Measurements from ENCODE around the gene MYLK4. TPM values are rescaled to one million over a fixed set of nuclear protein-coding genes. Genes with fewer than 3 reads are reported as not detected.
A peak's percentile ranks its signal among the peaks of the same experiment; 100 is the strongest.

Gene MYLK4
- total RNA-seq, 2 donors from 2014 or later, result 0.68 to 2.0 TPM

- H3K27ac ChIP-seq, result no peak overlapping the region
- no peak for DNase-seq (ENCODE audit: low spot score)
- no peaks in the 10 kb centered on the region for H3K9me3 ChIP-seq
- TF ChIP-seq CTCF (IDR thresholded peaks at IDR 0.05), result no peak
- H3K4me1 ChIP-seq (ENCODE audit: control insufficient read depth in 1 of 2, low read depth in 2 of 2), result peaks cover 4 to 44% of the 10 kb centered on the region in 2 donors
- H3K27me3 ChIP-seq (replicated peaks; ENCODE audit: insufficient read depth), result no peaks in the 10 kb centered on the region
- H3K36me3 ChIP-seq, result no peaks in the 10 kb centered on the region
- no peak overlapping the region for H3K4me3 ChIP-seq
- ATAC-seq (ENCODE audit: insufficient number of reproducible peaks, low FRiP score, low read depth), result no peak
Measured at GRCh38 chr6:2746557-2747061, 4.1 kb downstream of the MYLK4 start.

- Histone ChIP-seq H3K4me3 (no peak overlapping the region), H3K27ac (no peak overlapping the region), H3K9me3 (no peaks in the 10 kb centered on the region), H3K27me3 (replicated peaks; ENCODE audit: insufficient read depth) (no peaks in the 10 kb centered on the region), H3K4me1 (ENCODE audit: control insufficient read depth in 1 of 2, low read depth in 2 of 2) (peaks cover 4 to 58% of the 10 kb centered on the region in 2 donors), H3K36me3 (no peaks in the 10 kb centered on the region)
- DNase-seq (ENCODE audit: low spot score) (no peak), ATAC-seq (ENCODE audit: insufficient number of reproducible peaks, low FRiP score, low read depth) (no peak)
- no peak for TF ChIP-seq CTCF (IDR thresholded peaks at IDR 0.05)
Measured at GRCh38 chr6:2745246-2745645, 5.5 kb downstream of the MYLK4 start.

- ATAC-seq (ENCODE audit: insufficient number of reproducible peaks, low FRiP score, low read depth), result no peak
- H3K27ac ChIP-seq, result no peak overlapping the region
- TF ChIP-seq CTCF (IDR thresholded peaks at IDR 0.05), result no peak
- H3K4me1 ChIP-seq (ENCODE audit: control insufficient read depth in 1 of 2, low read depth in 2 of 2), result peaks cover 4 to 59% of the 10 kb centered on the region in 2 donors
- H3K27me3 ChIP-seq (replicated peaks; ENCODE audit: insufficient read depth), result no peaks in the 10 kb centered on the region
- no peaks in the 10 kb centered on the region for H3K36me3 ChIP-seq
- no peak overlapping the region for H3K4me3 ChIP-seq
- no peaks in the 10 kb centered on the region for H3K9me3 ChIP-seq
- DNase-seq (ENCODE audit: low spot score), result no peak
Measured at GRCh38 chr6:2744778-2745177, 5.9 kb downstream of the MYLK4 start.

- Histone ChIP-seq H3K9me3 (no peaks in the 10 kb centered on the region), H3K36me3 (no peaks in the 10 kb centered on the region), H3K4me3 (peak overlapping the region; percentile 40), H3K27ac (no peak overlapping the region), H3K4me1 (ENCODE audit: control insufficient read depth in 1 of 2, low read depth in 2 of 2) (peaks cover 4 to 55% of the 10 kb centered on the region in 2 donors), H3K27me3 (replicated peaks; ENCODE audit: insufficient read depth) (no peaks in the 10 kb centered on the region)
- TF ChIP-seq CTCF (IDR thresholded peaks at IDR 0.05), result no peak
- ATAC-seq (ENCODE audit: insufficient number of reproducible peaks, low FRiP score, low read depth) (no peak), DNase-seq (ENCODE audit: low spot score) (no peak)
Measured at GRCh38 chr6:2744209-2744771, 6.4 kb downstream of the MYLK4 start.

- TF ChIP-seq CTCF (IDR thresholded peaks at IDR 0.05), result no peak
- Histone ChIP-seq H3K4me1 (ENCODE audit: control insufficient read depth in 1 of 2, low read depth in 2 of 2) (peaks cover 4 to 47% of the 10 kb centered on the region in 2 donors), H3K27ac (no peak overlapping the region), H3K36me3 (no peaks in the 10 kb centered on the region), H3K27me3 (replicated peaks; ENCODE audit: insufficient read depth) (no peaks in the 10 kb centered on the region), H3K4me3 (peak overlapping the region; percentile 40), H3K9me3 (no peaks in the 10 kb centered on the region)
- no peak for ATAC-seq (ENCODE audit: insufficient number of reproducible peaks, low FRiP score, low read depth)
- no peak for DNase-seq (ENCODE audit: low spot score)
Measured at GRCh38 chr6:2743280-2744208, 7.2 kb downstream of the MYLK4 start.
